Measurements from ENCODE around the gene MID1.

The MID1 gene

GRCh38 chrX:10571260-10571659 is 49.1 kb downstream of the MID1 start:
- DNase-seq = no peak

DNA sequence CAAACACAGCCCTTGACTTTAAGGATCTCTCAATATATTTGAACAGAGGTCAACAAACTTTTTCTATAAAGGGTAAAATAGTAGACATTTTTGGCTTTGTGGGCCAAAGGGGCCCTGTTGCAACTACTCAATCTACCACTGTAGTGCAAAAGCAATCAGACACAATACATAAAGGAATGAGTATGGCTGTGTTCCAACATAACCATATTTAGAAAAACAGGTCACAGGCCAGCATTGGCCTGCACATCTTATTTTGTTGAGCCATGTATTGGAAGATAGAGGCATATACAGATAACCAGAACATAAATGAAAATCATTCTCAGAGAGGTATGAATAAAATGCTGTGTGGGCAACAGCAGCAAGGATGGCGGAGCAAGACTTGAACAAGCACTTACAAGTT is 49.8 kb downstream of the MID1 start:
- no peak for DNase-seq

- no peak for DNase-seq
Observed at GRCh38 chrX:10569946-10570345, 50.4 kb downstream of the MID1 start.

GRCh38 chrX:10568428-10568827 is 52.0 kb downstream of the MID1 start:
- DNase-seq = no peak

- DNase-seq = no peak
Observed at GRCh38 chrX:10567136-10567535, 53.2 kb downstream of the MID1 start.

- DNase-seq = no peak
Observed at GRCh38 chrX:10566716-10567097, 53.7 kb downstream of the MID1 start.

DNA sequence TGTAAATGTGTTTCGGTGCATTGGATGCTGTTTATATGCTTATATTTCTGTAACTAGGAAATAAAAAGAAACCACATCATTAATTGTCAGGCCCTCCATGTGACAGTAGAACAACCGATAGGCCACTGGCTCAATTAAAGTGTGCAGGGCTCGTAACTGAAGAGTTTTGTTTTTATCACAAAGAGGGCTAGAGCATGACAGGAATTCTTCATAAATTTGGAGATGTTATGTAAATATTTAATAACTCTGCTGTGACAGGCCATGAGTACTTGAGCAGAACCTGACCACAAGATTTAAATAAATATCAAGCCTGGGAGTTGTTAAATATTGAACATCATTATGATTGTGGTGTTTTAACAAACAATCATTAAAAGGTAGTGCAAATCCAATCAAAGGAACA is 55.9 kb downstream of the MID1 start:
- no peak for DNase-seq

GRCh38 chrX:10557166-10557565 is 63.2 kb downstream of the MID1 start:
- no peak for DNase-seq

- no peak for DNase-seq
Observed at GRCh38 chrX:10556405-10556804, 64.0 kb downstream of the MID1 start.

GRCh38 chrX:10555846-10556245 is 64.5 kb downstream of the MID1 start:
- no peak for DNase-seq

DNA sequence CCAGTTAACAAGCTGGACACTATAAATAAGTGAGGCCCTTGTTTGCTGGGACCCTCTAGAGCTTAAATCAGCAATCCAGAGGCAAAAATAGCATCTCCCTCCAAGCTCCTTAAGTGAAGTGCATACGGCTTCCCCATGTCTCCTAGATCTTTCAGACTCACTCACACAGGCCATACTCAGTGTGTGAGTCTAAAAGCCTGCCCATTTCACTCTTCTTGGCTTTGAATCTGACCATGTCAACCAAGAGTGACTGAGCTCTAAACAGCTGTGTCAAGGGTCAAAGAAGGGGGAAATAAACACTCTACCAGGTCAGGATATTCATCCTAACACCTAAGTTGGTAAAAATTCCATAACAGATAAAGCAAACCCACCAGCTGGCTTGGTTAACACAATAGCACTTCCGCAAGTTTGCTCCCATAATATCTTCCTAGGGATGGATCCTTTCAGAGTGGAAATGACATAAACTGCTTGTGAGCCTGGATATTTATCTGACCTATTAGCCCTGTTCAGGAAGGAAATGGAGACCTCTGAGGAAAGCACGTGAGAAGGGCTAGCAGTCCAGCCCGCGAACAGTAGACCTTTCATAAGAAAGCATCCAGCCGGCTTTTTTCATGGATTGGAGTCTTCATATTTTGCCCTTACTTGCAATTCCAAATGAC is 65.6 kb downstream of the MID1 start:
- DNase-seq = no peak

DNA sequence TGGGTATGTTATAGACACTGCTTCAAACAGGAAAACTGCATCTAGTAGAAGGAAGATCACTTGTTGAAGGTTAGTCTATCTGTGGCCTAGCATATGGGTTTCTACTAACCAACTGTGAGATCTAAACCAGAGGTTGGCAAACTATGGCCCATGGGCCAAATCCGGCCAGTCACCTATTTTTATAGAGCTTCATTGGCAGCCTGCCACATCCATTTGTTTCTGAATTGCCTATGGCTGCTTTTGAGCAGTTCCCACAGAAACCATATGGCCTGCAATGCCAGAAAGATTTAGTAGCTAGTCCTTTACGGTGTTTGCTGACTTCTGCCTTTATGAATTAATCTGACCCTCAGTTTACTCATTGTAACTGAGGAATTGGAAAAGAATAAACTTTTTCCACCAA is 71.1 kb downstream of the MID1 start:
- DNase-seq = no peak

GRCh38 chrX:10548688-10549087 is 71.7 kb downstream of the MID1 start:
- no peak for DNase-seq

DNA sequence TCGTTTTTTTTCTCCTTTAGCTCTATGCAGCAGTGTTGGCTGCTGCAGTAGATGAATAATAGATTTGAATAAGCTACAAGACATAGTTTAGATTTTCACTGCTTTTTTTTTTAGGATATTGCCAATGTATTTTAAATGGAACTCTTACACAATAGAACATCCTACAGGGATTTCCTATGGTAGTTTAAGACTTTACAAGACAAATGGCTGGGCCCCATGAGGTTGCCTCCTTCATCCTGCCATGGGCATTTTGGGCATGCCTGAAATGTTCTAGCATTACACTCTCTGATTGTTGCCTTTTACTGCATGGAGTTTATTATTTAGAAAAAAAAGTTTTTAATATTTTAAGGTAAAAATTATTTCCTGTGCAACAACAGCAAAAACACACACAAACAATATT is 74.5 kb downstream of the MID1 start:
- no peak for DNase-seq

DNA sequence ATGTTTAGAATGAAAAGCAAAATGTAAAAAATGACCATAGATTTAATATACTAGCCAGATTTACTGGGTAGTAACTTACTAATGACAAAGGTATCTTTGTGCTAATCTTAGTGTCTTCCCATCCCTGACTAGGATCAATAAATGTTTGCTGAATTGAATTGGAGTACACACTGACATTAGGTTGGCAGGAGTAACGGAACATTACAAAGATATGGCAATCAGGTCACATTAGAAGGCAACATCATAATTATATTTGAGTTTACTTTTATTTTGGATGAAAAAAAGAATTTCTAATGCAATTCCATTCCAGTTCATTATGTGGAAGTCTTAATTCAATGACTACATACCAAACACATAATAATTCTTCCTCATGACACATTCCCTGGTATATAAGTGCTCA is 77.8 kb downstream of the MID1 start:
- no peak for DNase-seq

DNA sequence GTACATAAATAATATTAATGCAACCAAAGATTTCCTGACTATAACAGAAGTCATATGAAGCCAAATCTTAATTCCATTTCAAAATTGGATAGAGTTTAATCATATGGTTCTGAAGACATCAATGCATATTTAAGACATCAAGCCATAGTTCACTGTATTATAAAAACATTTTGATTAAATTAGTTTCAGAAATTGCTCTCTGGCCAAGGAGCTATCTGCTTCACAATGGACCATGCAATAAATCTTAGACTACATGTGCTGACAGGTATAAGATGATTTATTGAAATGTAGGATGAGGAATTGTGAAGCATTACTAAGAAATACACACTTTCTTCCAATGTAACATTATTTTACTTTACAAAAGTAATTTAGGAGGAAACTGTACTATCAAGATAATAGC is 81.6 kb downstream of the MID1 start:
- DNase-seq = no peak

- no peak for DNase-seq
Observed at GRCh38 chrX:10537308-10537707, 83.1 kb downstream of the MID1 start.

- DNase-seq = no peak
Observed at GRCh38 chrX:10536744-10537143, 83.6 kb downstream of the MID1 start.

- no peak for DNase-seq
Observed at GRCh38 chrX:10534611-10535010, 85.8 kb downstream of the MID1 start.

DNA sequence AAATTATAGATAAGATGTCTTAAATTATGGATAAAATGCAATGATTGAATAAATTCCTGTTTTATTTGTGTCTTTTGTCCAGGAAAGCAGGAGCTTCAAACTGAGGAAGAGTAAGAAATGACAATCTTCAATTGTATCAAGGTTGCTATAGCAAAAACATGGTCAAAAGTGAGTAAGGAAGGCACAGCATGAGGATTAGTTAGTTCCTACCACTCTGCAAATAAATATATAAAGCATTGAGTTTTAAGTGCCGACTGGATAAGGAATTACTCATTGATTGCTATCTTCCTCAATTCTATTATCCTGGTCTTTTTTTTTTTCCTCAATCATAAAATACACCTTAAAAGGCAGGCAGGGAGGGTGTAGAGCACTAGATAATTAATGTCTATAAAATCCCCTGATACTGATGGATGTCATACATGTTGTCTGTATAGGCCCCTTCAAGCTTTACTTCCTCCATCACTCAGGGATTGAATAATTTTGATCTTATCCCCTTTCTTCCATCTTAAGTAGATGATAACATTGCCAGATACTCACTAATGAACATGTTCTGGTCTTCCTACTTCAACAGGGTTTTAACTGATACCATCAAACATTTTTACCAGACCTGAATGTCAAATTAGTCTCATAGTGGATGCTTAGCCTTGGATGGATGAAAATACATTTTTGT is 86.6 kb downstream of the MID1 start:
- no peak for DNase-seq

GRCh38 chrX:10531927-10532326 is 88.5 kb downstream of the MID1 start:
- no peak for DNase-seq

DNA sequence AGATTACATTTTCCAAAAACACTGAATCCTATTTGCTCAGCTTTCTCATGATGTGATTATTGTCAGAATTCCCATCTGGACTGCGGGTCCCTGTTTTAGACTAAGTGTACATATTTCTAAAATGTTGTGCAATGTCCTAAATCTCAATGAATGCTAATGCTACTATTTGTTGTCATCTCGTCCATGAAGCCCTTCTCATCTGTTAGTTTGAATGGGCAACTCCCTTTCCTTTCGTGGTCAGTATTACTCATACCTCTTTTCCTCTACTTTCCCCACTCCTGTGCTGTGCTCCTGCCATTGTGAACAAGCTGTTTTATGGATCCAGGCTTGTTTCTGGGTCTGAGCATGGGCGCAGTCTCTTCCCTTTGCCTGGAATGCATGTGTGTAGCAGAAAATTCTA is 91.0 kb downstream of the MID1 start:
- no peak for DNase-seq

DNA sequence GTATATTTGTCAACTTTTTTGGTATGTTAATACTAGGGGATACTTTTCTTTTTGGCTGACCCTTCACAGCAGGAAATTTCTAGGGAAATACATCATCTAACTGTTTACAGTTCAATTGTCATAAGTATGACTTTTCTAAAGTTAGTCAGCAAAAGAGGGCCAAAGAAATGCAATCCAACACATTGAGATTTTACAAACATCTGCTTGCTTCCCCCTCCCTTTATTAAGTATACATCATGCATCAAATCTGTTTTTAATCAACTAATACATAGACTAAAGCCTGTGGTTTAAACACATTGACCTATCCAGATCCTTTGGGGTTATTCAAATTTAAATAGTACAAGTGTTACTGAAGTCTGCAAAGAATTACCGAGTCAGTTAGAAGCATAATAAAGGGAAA is 93.9 kb downstream of the MID1 start:
- DNase-seq = no peak

GRCh38 chrX:10525381-10526120 is 94.8 kb downstream of the MID1 start:
- no peak for DNase-seq
